Muscle layer of duodenum (tissue), 2 donors: ENCODE measurements around the gene PALM.
A peak's percentile ranks its signal among the peaks of the same experiment; 100 is the strongest.

Experiments used
- H3K27ac ChIP-seq: one replicate; pipeline ENCODE4 v1.7.0; 2013; ENCODE audit warnings: mild to moderate bottlenecking, low read length
- H3K27me3 ChIP-seq: one replicate; pipeline ENCODE4 v1.7.0; 2013; ENCODE audit warnings: low read depth, mild to moderate bottlenecking, control low read depth, low read length
- H3K36me3 ChIP-seq, 2 donors: one replicate each; pipeline ENCODE4 v1.7.0; 2013; ENCODE audit warnings: low read length in 2 of 2, control low read depth in 1 of 2, mild to moderate bottlenecking in 1 of 2; ENCODE audit not compliant: insufficient read depth in 2 of 2, control insufficient read depth in 1 of 2
- H3K4me1 ChIP-seq, 2 donors: one replicate each; pipeline ENCODE4 v1.7.0; 2013; ENCODE audit warnings: low read length in 2 of 2, mild to moderate bottlenecking in 2 of 2, control low read depth in 1 of 2, moderate library complexity in 1 of 2; ENCODE audit not compliant: insufficient read depth in 2 of 2, control insufficient read depth in 1 of 2
- H3K4me3 ChIP-seq, 2 donors: one replicate each; pipeline ENCODE4 v1.7.0; 2013; ENCODE audit warnings: low read length in 2 of 2, low read depth in 1 of 2, mild to moderate bottlenecking in 1 of 2
- H3K9me3 ChIP-seq, 2 donors: one replicate each; pipeline ENCODE4 v1.7.0; 2013; ENCODE audit warnings: low read length in 2 of 2, control low read depth in 1 of 2, mild to moderate bottlenecking in 1 of 2; ENCODE audit not compliant: control insufficient read depth in 1 of 2
- donor health status: healthy.

Gene PALM

GRCh38 chr19:681029-682019, 27.4 kb upstream of the PALM start:
- no peaks in the 10 kb centered on the region for H3K9me3 ChIP-seq
- peaks cover 0 to 6% of the 10 kb centered on the region in 2 donors for H3K36me3 ChIP-seq
- H3K4me3 ChIP-seq = peak overlapping the region in 1 of 2 donors; percentile 50
- peaks cover 0 to 16% of the 10 kb centered on the region in 2 donors for H3K4me1 ChIP-seq
- no peaks in the 10 kb centered on the region for H3K27me3 ChIP-seq
- H3K27ac ChIP-seq = peak overlapping the region; percentile 83

GRCh38 chr19:682678-683320, 25.9 kb upstream of the PALM start:
- H3K27ac ChIP-seq = no peak overlapping the region
- no peak overlapping the region for H3K4me3 ChIP-seq
- peaks cover 0 to 13% of the 10 kb centered on the region in 2 donors for H3K4me1 ChIP-seq
- peaks cover 0 to 6% of the 10 kb centered on the region in 2 donors for H3K36me3 ChIP-seq
- H3K27me3 ChIP-seq = no peaks in the 10 kb centered on the region
- H3K9me3 ChIP-seq = no peaks in the 10 kb centered on the region

GRCh38 chr19:685454-685931, 23.2 kb upstream of the PALM start:
- H3K4me1 ChIP-seq = no peaks in the 10 kb centered on the region
- no peak overlapping the region for H3K27ac ChIP-seq
- H3K4me3 ChIP-seq = no peak overlapping the region
- no peaks in the 10 kb centered on the region for H3K9me3 ChIP-seq
- peaks cover 0 to 6% of the 10 kb centered on the region in 2 donors for H3K36me3 ChIP-seq
- H3K27me3 ChIP-seq = no peaks in the 10 kb centered on the region

- no peaks in the 10 kb centered on the region for H3K27me3 ChIP-seq
- no peak overlapping the region for H3K27ac ChIP-seq
- H3K9me3 ChIP-seq = no peaks in the 10 kb centered on the region
- H3K4me1 ChIP-seq = no peaks in the 10 kb centered on the region
- peaks cover 0 to 4% of the 10 kb centered on the region in 2 donors for H3K36me3 ChIP-seq
- H3K4me3 ChIP-seq = no peak overlapping the region
These were observed 22.0 kb upstream of the PALM start for GRCh38 chr19:686589-687297.

- no peaks in the 10 kb centered on the region for H3K4me1 ChIP-seq
- no peaks in the 10 kb centered on the region for H3K9me3 ChIP-seq
- H3K27me3 ChIP-seq = no peaks in the 10 kb centered on the region
- no peak overlapping the region for H3K27ac ChIP-seq
- no peak overlapping the region for H3K4me3 ChIP-seq
- H3K36me3 ChIP-seq = no peaks in the 10 kb centered on the region
These were observed 21.1 kb upstream of the PALM start for GRCh38 chr19:687569-688166.

- H3K4me1 ChIP-seq = no peaks in the 10 kb centered on the region
- H3K9me3 ChIP-seq = no peaks in the 10 kb centered on the region
- H3K36me3 ChIP-seq = no peaks in the 10 kb centered on the region
- H3K27ac ChIP-seq = no peak overlapping the region
- no peak overlapping the region for H3K4me3 ChIP-seq
- H3K27me3 ChIP-seq = no peaks in the 10 kb centered on the region
These were observed 20.5 kb upstream of the PALM start for GRCh38 chr19:688214-688613.

GRCh38 chr19:688992-689391, 19.7 kb upstream of the PALM start:
- no peak overlapping the region for H3K4me3 ChIP-seq
- no peaks in the 10 kb centered on the region for H3K36me3 ChIP-seq
- no peaks in the 10 kb centered on the region for H3K9me3 ChIP-seq
- H3K27me3 ChIP-seq = no peaks in the 10 kb centered on the region
- no peak overlapping the region for H3K27ac ChIP-seq
- no peaks in the 10 kb centered on the region for H3K4me1 ChIP-seq

GRCh38 chr19:690203-690602, 18.5 kb upstream of the PALM start:
- no peak overlapping the region for H3K4me3 ChIP-seq
- H3K4me1 ChIP-seq = no peaks in the 10 kb centered on the region
- H3K9me3 ChIP-seq = no peaks in the 10 kb centered on the region
- H3K36me3 ChIP-seq = no peaks in the 10 kb centered on the region
- no peaks in the 10 kb centered on the region for H3K27me3 ChIP-seq
- H3K27ac ChIP-seq = no peak overlapping the region

GRCh38 chr19:694481-695351, 14.0 kb upstream of the PALM start:
- peaks cover 3% of the 10 kb centered on the region for H3K27me3 ChIP-seq
- no peaks in the 10 kb centered on the region for H3K4me1 ChIP-seq
- H3K4me3 ChIP-seq = no peak overlapping the region
- no peaks in the 10 kb centered on the region for H3K36me3 ChIP-seq
- H3K27ac ChIP-seq = no peak overlapping the region
- H3K9me3 ChIP-seq = no peaks in the 10 kb centered on the region

GRCh38 chr19:695352-695949, 13.3 kb upstream of the PALM start, which contains the start of gene PRSS57:
PRSS57 (minus strand) TSS chr19:695452; CDS start chr19:695430, 22 bp downstream.
- H3K4me1 ChIP-seq = no peaks in the 10 kb centered on the region
- H3K36me3 ChIP-seq = no peaks in the 10 kb centered on the region
- no peak within 1 kb of the TSS for H3K27ac ChIP-seq
- peaks cover 3% of the 10 kb centered on the region for H3K27me3 ChIP-seq
- no peak within 1 kb of the TSS for H3K4me3 ChIP-seq
- no peaks in the 10 kb centered on the region for H3K9me3 ChIP-seq
